ENCODE data around the gene PSMF1.

Gene PSMF1

DNA sequence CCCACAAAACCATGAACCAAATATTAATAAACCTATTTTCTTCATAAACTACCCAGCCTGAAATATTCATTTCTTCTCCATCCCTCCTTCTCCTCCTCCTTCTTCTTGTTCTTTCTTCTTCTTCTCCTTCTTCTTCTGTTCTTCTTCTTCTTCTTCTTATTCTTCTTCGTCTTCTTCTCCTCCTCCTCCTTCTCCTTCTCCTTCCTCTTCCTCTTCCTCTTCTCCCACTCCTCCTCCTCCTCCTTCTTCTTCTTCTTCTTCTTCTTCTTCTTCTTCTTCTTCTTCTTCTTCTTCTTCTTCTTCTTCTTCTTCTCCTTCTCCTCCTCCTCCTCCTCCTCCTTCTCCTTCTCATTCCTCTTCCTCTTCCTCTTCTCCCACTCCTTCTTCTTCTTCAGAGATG lies 71.4 kb downstream of the PSMF1 start:
- DNase-seq (ENCODE audit: low read depth in 1 of 2, low spot score in 1 of 2) = no peak
- in situ Hi-C loops (cut with HindIII; ENCODE audit: low pct_unique_long_range_greater_than_20kb, low sequenced_read_pairs) = no loop called here
- no peak for TF ChIP-seq JUND (IDR thresholded peaks at IDR 0.05; ENCODE audit: low read depth)

DNA sequence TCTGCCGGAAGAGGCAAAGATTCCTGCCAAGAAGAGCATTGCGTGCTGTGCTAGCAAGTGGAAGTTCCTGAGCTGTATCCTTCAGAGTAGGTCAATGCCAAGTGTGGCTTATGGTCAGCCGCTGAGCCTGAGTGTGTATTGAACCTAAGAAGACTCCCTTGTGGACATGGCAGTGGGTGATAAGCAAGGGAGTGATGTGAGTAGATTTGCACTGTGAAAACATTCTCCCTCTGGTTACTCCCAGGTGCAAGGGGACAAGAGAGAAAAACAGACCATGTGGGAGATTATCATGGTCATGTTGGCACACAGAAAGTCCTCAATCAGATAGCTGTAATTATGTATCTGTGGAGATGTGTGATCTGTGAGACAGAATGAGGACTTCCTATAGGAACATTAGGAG lies 72.4 kb downstream of the PSMF1 start:
- in situ Hi-C loops (cut with HindIII; ENCODE audit: low pct_unique_long_range_greater_than_20kb, low sequenced_read_pairs) = no loop called here
- TF ChIP-seq JUND (IDR thresholded peaks at IDR 0.05; ENCODE audit: low read depth) = no peak
- DNase-seq (ENCODE audit: low read depth in 1 of 2, low spot score in 1 of 2) = no peak

DNA sequence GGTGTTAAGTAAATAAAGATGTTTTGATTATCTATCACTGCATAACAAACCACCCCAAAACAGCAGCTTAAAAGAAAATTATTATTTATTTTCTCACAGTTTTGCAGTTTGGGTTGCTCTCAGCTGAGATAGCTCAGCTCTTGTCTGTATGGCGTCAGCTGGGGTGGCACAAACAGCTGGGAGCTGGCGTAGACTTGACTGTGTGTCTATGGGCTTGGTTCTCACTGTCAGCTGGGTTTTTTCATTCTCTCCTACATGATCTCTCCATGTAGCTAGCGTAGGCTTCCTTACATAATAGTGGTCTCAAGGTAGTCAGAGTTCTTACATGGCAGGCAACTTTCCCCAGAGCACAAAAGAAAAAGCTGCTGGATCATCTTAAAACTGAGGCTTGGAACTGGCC lies 72.9 kb downstream of the PSMF1 start:
- no peak for TF ChIP-seq JUND (IDR thresholded peaks at IDR 0.05; ENCODE audit: low read depth)
- in situ Hi-C loops (cut with HindIII; ENCODE audit: low pct_unique_long_range_greater_than_20kb, low sequenced_read_pairs) = no loop called here
- DNase-seq (ENCODE audit: low read depth in 1 of 2, low spot score in 1 of 2) = no peak

DNA sequence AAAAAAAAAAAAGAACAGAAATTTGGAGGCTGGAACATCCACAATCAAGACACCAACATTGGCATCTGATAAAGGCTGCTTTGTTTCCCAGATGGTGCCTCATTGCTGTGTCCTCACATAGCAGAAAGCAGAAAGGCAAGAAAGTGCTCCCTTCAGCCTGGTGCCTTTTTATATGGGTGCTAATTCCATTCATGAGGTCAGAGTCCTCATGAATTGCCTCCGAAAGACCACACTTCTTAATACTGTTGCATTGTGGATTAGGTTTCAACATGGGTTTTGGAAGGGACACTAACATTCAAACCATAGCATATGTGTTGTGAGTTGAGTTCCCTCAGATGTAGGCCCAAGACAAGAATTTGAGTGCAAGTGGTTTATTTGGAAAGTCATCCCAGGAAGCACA lies 76.8 kb downstream of the PSMF1 start:
- in situ Hi-C loops (cut with HindIII; ENCODE audit: low pct_unique_long_range_greater_than_20kb, low sequenced_read_pairs) = no loop called here
- TF ChIP-seq JUND (IDR thresholded peaks at IDR 0.05; ENCODE audit: low read depth) = no peak
- no peak for DNase-seq (ENCODE audit: low read depth in 1 of 2, low spot score in 1 of 2)

DNA sequence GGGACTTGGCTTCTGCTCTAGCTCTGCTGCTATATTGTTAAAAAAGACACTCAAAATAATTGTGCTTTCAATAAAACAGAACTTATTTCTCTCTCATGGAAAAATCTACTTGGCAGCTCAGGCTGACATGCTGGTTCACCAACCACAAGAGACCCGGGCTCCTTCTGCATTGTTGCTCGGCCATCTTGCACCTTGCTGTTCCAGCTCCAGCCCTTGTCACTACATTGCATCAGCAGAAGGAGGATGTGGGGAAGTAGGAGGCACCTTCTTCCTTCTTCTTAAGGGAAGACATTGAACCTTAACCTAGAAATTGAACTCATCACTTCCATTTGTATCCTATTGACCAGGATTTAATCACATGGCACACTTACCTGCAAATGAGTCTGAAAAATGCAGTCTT lies 78.2 kb downstream of the PSMF1 start:
- in situ Hi-C loops (cut with HindIII; ENCODE audit: low pct_unique_long_range_greater_than_20kb, low sequenced_read_pairs) = no loop called here
- no peak for DNase-seq (ENCODE audit: low read depth in 1 of 2, low spot score in 1 of 2)
- no peak for TF ChIP-seq JUND (IDR thresholded peaks at IDR 0.05; ENCODE audit: low read depth)

DNA sequence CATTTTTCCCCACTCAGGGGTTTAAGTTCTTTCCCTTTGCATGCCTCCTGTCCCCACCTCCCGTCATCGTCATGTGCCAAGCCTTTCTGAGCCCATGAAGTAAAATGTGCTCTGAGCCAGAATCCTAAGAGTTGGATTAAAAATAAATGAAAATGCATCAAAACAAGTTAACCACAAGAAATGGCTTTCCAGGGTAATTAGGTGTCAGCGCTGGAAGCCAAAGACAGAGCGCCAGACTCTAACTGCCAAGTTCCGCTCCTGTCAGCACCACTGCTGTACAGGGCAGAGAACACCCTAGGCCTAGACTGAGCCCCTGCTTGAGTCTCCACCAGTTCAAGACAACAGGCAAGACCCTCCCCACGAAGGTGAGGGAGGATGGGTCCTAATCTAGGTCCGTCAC lies 79.4 kb downstream of the PSMF1 start:
- no peak for TF ChIP-seq JUND (IDR thresholded peaks at IDR 0.05; ENCODE audit: low read depth)
- no peak for DNase-seq (ENCODE audit: low read depth in 1 of 2, low spot score in 1 of 2)
- in situ Hi-C loops (cut with HindIII; ENCODE audit: low pct_unique_long_range_greater_than_20kb, low sequenced_read_pairs) = no loop called here

DNA sequence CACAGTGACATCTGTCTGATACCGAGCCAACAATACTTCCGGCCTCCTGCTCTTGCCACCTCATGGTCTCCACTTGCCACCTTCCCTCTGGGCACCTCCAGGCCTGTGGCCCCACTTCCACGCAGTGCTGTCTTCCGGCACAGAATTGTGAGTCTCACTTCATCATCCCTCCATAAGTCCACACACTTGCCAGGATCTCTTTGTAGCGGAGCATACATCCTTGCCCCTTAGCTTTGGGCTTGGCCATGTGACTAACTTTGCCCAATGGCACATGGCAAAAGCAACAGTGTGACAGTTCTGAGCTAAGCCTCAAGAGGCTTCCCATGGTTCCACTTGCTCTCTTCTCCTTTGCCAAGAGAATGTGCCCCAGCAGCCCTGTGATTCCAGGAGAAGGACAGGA lies 80.3 kb downstream of the PSMF1 start:
- no peak for DNase-seq (ENCODE audit: low read depth in 1 of 2, low spot score in 1 of 2)
- no peak for TF ChIP-seq JUND (IDR thresholded peaks at IDR 0.05; ENCODE audit: low read depth)
- in situ Hi-C loops (cut with HindIII; ENCODE audit: low pct_unique_long_range_greater_than_20kb, low sequenced_read_pairs) = no loop called here

DNA sequence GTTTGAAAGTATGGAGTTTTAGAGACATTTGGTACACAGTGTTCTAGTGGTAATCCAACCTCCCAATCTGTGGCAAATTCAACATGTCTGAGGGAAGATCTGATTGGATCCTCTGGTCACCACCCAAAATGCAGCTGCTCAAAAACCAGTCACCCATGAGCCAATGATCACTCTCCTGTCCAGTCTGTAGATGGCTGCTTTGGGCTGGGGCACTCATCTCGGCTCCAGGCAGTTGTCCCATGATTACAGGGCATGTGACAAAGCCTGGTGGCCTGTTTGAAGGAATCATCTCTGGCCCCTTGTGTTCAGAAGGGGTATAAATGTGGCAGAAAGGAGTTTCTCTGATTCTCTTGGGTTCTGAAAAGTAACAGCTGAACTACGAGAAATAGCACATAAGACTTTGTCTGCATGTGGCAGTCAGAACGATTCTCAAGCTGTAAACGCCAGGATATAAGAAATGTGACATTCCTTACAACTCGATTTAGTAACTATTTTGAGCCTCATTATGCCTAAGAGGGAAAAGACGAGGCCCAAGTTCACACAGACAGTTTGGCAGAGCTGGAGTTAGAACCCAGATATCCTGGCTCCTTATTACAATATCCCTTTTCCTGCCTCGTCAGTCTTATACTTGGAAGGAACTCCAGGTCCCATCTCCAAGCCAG lies 80.9 kb downstream of the PSMF1 start:
- no peak for DNase-seq (ENCODE audit: low read depth in 1 of 2, low spot score in 1 of 2)
- in situ Hi-C loops (cut with HindIII; ENCODE audit: low pct_unique_long_range_greater_than_20kb, low sequenced_read_pairs) = no loop called here

DNA sequence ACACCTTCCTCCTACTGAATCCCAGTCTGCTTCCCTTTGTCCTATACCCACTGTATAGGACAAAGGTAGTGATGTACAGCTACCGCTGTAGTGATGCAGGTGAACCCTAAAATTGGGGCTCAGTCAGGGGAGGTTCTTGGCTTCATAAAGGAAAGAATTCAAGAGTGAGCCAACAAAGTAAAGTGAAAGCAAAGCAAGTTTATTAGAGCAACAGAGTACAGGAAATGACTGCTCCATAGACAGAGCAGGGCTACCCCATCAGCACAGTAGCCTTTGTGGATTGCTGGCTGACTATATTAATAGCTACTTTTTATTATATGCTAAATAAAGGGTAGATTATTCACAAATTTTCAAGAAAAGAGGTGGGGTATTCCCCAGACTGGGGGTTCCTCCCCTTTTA lies 81.6 kb downstream of the PSMF1 start:
- in situ Hi-C loops (cut with HindIII; ENCODE audit: low pct_unique_long_range_greater_than_20kb, low sequenced_read_pairs) = no loop called here
- no peak for DNase-seq (ENCODE audit: low read depth in 1 of 2, low spot score in 1 of 2)
- TF ChIP-seq JUND (IDR thresholded peaks at IDR 0.05; ENCODE audit: low read depth) = no peak

More for the DNA sequence above, 80.9 kb downstream of the PSMF1 start:
- no peak for TF ChIP-seq JUND (IDR thresholded peaks at IDR 0.05; ENCODE audit: low read depth)

DNA sequence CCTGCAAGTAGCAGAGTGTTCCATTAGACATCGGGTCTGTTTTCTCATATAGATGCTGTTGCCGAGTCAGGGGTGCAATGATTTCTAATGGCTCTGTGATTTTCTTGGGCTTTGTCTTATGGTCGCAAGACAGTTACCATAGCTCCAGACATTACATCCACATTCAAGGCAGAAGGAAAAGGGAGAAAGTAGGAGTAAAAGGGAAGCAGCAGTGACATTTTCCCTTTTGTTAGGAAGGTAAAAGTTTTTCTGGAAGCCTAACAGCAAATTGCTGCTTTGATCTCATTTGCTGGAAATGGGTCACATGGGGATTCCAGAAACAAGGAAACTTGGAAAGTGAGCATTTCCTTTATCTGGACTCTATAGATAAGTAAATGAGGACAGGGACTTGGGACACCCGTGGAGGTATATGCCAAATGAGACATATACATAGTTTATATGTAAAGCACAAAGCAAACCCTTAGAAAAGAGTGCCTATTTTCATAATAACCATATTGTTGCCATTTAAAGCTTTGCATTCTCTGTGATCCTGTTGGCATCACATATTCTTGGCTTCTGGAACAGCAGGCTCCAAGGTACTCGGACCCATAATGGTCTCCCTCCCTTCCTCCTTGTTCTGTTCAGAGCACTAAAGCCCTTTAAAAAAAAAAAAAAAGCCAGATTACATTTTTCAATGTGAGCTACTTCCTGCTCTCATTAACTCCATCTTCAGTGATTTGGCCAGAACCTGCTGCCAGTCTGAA lies 84.5 kb downstream of the PSMF1 start, which contains the start of gene C20orf202:
Gene C20orf202 (plus strand): TSS at position 693 of the 743 bp plus-strand sequence. CDS start 132 bp downstream, outside the sequence.
- in situ Hi-C loops (cut with HindIII; ENCODE audit: low pct_unique_long_range_greater_than_20kb, low sequenced_read_pairs) = no loop called here
- DNase-seq (ENCODE audit: low read depth in 1 of 2, low spot score in 1 of 2) = no peak

DNA sequence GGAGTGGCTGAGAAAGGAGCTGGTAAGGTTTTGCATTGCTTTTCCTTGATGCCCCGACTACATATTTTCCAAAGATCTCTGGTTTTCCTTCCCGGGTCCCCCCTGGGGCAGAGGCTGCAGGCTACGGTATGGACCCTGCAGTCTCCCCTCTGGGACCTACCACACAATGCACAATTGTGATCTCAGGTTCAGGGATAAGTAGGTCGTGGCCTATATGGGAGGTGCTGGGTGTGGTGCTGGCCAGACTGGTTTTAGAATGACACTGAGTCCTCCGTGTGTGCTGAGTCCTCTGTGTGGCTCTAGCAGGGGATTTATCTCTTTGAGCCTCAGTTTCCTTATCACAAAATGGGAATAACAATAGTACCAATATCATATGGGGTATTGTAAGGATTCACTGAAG lies 85.2 kb downstream of the PSMF1 start:
- in situ Hi-C loops (cut with HindIII; ENCODE audit: low pct_unique_long_range_greater_than_20kb, low sequenced_read_pairs) = no loop called here
- no peak for TF ChIP-seq JUND (IDR thresholded peaks at IDR 0.05; ENCODE audit: low read depth)
- DNase-seq (ENCODE audit: low read depth in 1 of 2, low spot score in 1 of 2) = no peak

More for the DNA sequence above, 84.5 kb downstream of the PSMF1 start, which contains the start of gene C20orf202:
- no peak for TF ChIP-seq JUND (IDR thresholded peaks at IDR 0.05; ENCODE audit: low read depth)

DNA sequence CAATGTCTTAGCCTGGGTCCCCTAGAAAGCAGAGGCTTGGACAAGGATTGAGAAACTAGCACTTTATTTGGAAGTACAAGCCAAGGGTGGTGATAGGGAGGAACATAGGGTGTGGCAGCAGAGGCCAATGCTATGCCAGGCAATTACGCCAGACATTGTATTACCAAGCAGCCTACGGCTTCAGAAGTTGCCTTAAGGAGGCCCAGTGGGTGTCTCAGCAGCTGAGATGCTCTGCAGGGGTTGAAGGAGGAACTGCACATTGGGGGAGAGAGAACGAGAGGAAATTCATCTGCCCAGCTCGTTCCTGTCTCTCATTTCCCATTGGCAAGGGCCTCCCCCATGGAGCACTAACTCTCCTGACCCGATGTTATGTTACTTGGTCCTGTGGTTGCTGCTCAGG lies 85.7 kb downstream of the PSMF1 start:
- no peak for DNase-seq (ENCODE audit: low read depth in 1 of 2, low spot score in 1 of 2)
- in situ Hi-C loops (cut with HindIII; ENCODE audit: low pct_unique_long_range_greater_than_20kb, low sequenced_read_pairs) = no loop called here

DNA sequence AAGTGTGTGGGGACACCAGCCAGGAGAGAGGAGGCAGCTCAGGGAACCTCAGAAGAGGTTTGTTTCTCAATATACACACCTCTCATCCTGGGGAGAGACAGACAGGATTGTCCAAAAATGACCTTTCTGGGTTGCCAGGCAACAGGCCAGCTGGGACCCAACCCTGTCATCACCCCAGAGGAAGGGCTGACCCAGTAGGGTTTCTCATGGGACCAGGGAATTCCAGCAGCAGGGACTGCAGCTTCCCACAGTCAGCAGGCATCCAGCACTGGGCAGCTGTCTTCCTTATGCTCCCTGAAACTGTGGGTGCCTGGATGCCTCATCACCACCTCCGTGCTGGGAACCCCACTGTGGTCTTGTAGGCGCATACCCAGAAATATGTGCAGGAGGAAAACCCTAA lies 86.2 kb downstream of the PSMF1 start:
- TF ChIP-seq JUND (IDR thresholded peaks at IDR 0.05; ENCODE audit: low read depth) = no peak
- in situ Hi-C loops (cut with HindIII; ENCODE audit: low pct_unique_long_range_greater_than_20kb, low sequenced_read_pairs) = no loop called here
- DNase-seq (ENCODE audit: low read depth in 1 of 2, low spot score in 1 of 2) = no peak

More for the DNA sequence above, 85.7 kb downstream of the PSMF1 start:
- TF ChIP-seq JUND (IDR thresholded peaks at IDR 0.05; ENCODE audit: low read depth) = no peak
